H1 (cell line): ENCODE measurements around the gene NSF. TPM values are rescaled to one million over a fixed set of nuclear protein-coding genes. Genes with fewer than 3 reads are reported as not detected.

Experiments
- CTCF ChIA-PET: fragments of 300-600 bp; sonication (Branson Sonifier 250); formaldehyde crosslinking; loops from one replicate; lab custom pipeline; 2021; ENCODE audit not compliant: partially characterized antibody; lab: Charles Lee
- POLR2A ChIA-PET: fragments of 300-600 bp; sonication (Branson Sonifier 250); formaldehyde crosslinking; loops from one replicate; lab custom pipeline; 2021; ENCODE audit warnings: inconsistent platforms; ENCODE audit not compliant: partially characterized antibody; lab: Charles Lee
- DNase-seq, 2 experiments: peaks; one replicate each; pipeline versions ENCODE4 v3.0.0 to v3.0.0-alpha.2; 2010 to 2022; ENCODE audit warnings: low spot score in 2 of 2, low read depth in 1 of 2, mixed read lengths in 1 of 2
- FAIRE-seq: peaks from 2 replicates; lab custom pipeline; 2011; peaks lifted over from hg19 to GRCh38; lab: Jason Lieb, UNC
- H2AFZ ChIP-seq: 2 replicates; pipeline ENCODE4 v1.8.1; 2012; ENCODE audit warnings: low read length, inconsistent platforms
- H2AK5ac ChIP-seq: 2 replicates; pipeline ENCODE4 v1.6.1; 2013; ENCODE audit warnings: low read depth, low read length
- H2BK120ac ChIP-seq: replicated peaks from 2 replicates; pipeline ENCODE3; 2013; ENCODE audit warnings: low read depth, low read length, inconsistent platforms
- H2BK12ac ChIP-seq: 2 replicates; pipeline ENCODE4 v1.6.1; 2013; ENCODE audit warnings: low read depth, low read length
- H2BK15ac ChIP-seq: 2 replicates; pipeline ENCODE4 v1.6.1; 2013; ENCODE audit warnings: low read length
- H2BK20ac ChIP-seq: 2 replicates; pipeline ENCODE4 v1.6.1; 2013; ENCODE audit warnings: low read length
- H2BK5ac ChIP-seq: 2 replicates; pipeline ENCODE4 v1.6.1; 2013; ENCODE audit warnings: low read depth, low read length
- H3K14ac ChIP-seq: 2 replicates; pipeline ENCODE4 v1.6.1; 2013; ENCODE audit warnings: inconsistent platforms; ENCODE audit not compliant: insufficient read length
- H3K18ac ChIP-seq: 2 replicates; pipeline ENCODE4 v1.6.1; 2013; ENCODE audit warnings: low read length; ENCODE audit errors: extremely low read depth
- H3K23ac ChIP-seq: 2 replicates; pipeline ENCODE4 v1.6.1; 2013; ENCODE audit warnings: inconsistent platforms; ENCODE audit not compliant: insufficient read length
- H3K23me2 ChIP-seq: 2 replicates; pipeline ENCODE4 v1.6.1; 2013; ENCODE audit warnings: low read depth, low read length
- H3K27ac ChIP-seq: 2 replicates; pipeline ENCODE4 v1.6.1; 2011; ENCODE audit warnings: low read depth, low read length, inconsistent platforms
- H3K27me3 ChIP-seq, 4 experiments: replicated peaks in 1 of 4; 1 replicate in 1 of 4; 2 replicates in 3 of 4; pipeline versions ENCODE4 v1.6.1 to v1.8.1; 2011 to 2013; ENCODE audit warnings: low read length in 3 of 4, mild to moderate bottlenecking in 3 of 4, inconsistent platforms in 2 of 4, mixed read lengths in 2 of 4, moderate library complexity in 1 of 4; ENCODE audit not compliant: control insufficient read depth in 3 of 4, insufficient read depth in 3 of 4; ENCODE audit errors: extremely low read depth in 1 of 4
- H3K36me3 ChIP-seq, 4 experiments: 2 replicates each; pipeline versions ENCODE4 v1.6.1 to v1.8.1; 2011 to 2013; ENCODE audit warnings: mild to moderate bottlenecking in 4 of 4, low read length in 3 of 4, moderate library complexity in 2 of 4, control low read depth in 1 of 4, inconsistent platforms in 1 of 4; ENCODE audit not compliant: insufficient read depth in 4 of 4, control insufficient read depth in 2 of 4
- H3K4ac ChIP-seq: replicated peaks from 2 replicates; pipeline ENCODE3; 2013; ENCODE audit warnings: low read length, low read depth, mixed read lengths, inconsistent platforms; ENCODE audit not compliant: insufficient read length
- H3K4me1 ChIP-seq, 4 experiments: replicated peaks in 1 of 4; 1 replicate in 1 of 4; 2 replicates in 3 of 4; pipeline versions ENCODE4 v1.6.1 to v1.8.1; 2011 to 2013; ENCODE audit warnings: low read length in 3 of 4, inconsistent platforms in 2 of 4, mixed read lengths in 1 of 4; ENCODE audit not compliant: insufficient read depth in 4 of 4, control insufficient read depth in 3 of 4
- H3K4me2 ChIP-seq, 2 experiments: 2 replicates each; pipeline versions ENCODE4 v1.6.1 to v1.8.1; 2011 to 2013; ENCODE audit warnings: low read depth in 2 of 2, low read length in 2 of 2, control low read depth in 1 of 2, inconsistent platforms in 1 of 2, mild to moderate bottlenecking in 1 of 2; ENCODE audit not compliant: insufficient read depth in 1 of 2
- H3K4me3 ChIP-seq, 4 experiments: fragments of 200-600, 300-600 bp in 1 of 4; sonication (generic), shearing (Covaris generic), sonication (Bioruptor Twin) in 1 of 4; 2 replicates each; pipeline versions ENCODE4 v1.5.1 to v1.8.1; 2011 to 2016; ENCODE audit warnings: low read length in 4 of 4, low read depth in 3 of 4, control low read depth in 2 of 4, inconsistent platforms in 2 of 4, mild to moderate bottlenecking in 2 of 4, mixed read lengths in 1 of 4, moderate library complexity in 1 of 4; ENCODE audit not compliant: insufficient read depth in 2 of 4; ENCODE audit errors: extremely low read depth in 1 of 4
- H3K56ac ChIP-seq: replicated peaks from 2 replicates; pipeline ENCODE3; 2013; ENCODE audit warnings: low read depth, mild to moderate bottlenecking, mixed read lengths, low read length, inconsistent platforms; ENCODE audit not compliant: insufficient read length
- H3K79me1 ChIP-seq: 2 replicates; pipeline ENCODE4 v1.6.1; 2013; ENCODE audit warnings: low read depth, low read length, control low read depth
- H3K79me2 ChIP-seq, 2 experiments: 2 replicates each; pipeline versions ENCODE4 v1.6.1 to v1.8.1; 2012 to 2013; ENCODE audit warnings: low read length in 2 of 2, mild to moderate bottlenecking in 2 of 2, inconsistent platforms in 1 of 2; ENCODE audit not compliant: insufficient read depth in 2 of 2, control insufficient read depth in 1 of 2
- H3K9ac ChIP-seq, 4 experiments: replicated peaks in 1 of 4; 1 replicate in 1 of 4; 2 replicates in 3 of 4; pipeline versions ENCODE4 v1.6.1 to v1.8.1; 2011 to 2013; ENCODE audit warnings: low read depth in 3 of 4, low read length in 3 of 4, control low read depth in 2 of 4, mild to moderate bottlenecking in 2 of 4, moderate library complexity in 2 of 4, inconsistent platforms in 1 of 4; ENCODE audit errors: extremely low read depth in 1 of 4
- H3K9me3 ChIP-seq, 2 experiments: 2 replicates each; pipeline versions ENCODE4 v1.6.1 to v1.8.1; 2012 to 2013; ENCODE audit warnings: mild to moderate bottlenecking in 2 of 2, moderate library complexity in 2 of 2, control low read depth in 1 of 2, inconsistent platforms in 1 of 2, low read depth in 1 of 2, low read length in 1 of 2, mixed read lengths in 1 of 2; ENCODE audit not compliant: insufficient read depth in 2 of 2
- H4K20me1 ChIP-seq, 2 experiments: replicated peaks in 1 of 2; 2 replicates each; pipeline versions ENCODE3 to v1.8.1; 2011 to 2013; ENCODE audit warnings: inconsistent platforms in 2 of 2, low read length in 2 of 2, mild to moderate bottlenecking in 1 of 2; ENCODE audit not compliant: insufficient read depth in 2 of 2, control insufficient read depth in 1 of 2
- H4K5ac ChIP-seq: 2 replicates; pipeline ENCODE4 v1.6.1; 2013; ENCODE audit warnings: low read length, low read depth, mixed read lengths, inconsistent platforms; ENCODE audit not compliant: insufficient read length
- H4K8ac ChIP-seq: 2 replicates; pipeline ENCODE4 v1.8.0; 2013; ENCODE audit warnings: mild to moderate bottlenecking, moderate library complexity, low read length, inconsistent platforms; ENCODE audit not compliant: insufficient read depth; ENCODE audit errors: extremely low read depth
- H4K91ac ChIP-seq: replicated peaks from 2 replicates; pipeline ENCODE3; 2013; ENCODE audit warnings: low read length, mixed read lengths, inconsistent platforms; ENCODE audit not compliant: insufficient read length
- CREB1 ChIP-seq: IDR thresholded peaks from 2 replicates; pipeline ENCODE4 v1.6.1; 2012; ENCODE audit warnings: inconsistent platforms
- KDM1A ChIP-seq: fragments of 200-600, 300-600 bp; sonication (generic); IDR thresholded peaks from 2 replicates; pipeline ENCODE4 v1.7.1; 2016; ENCODE audit warnings: mild to moderate bottlenecking, low read length, borderline replicate concordance
- KDM4A ChIP-seq: IDR thresholded peaks from one replicate; pipeline ENCODE4 v1.7.1; 2012; ENCODE audit warnings: low read depth, mild to moderate bottlenecking, moderate library complexity, low read length, inconsistent platforms; ENCODE audit not compliant: severe bottlenecking
- SIRT6 ChIP-seq: IDR thresholded peaks from one replicate; pipeline ENCODE4 v1.7.1; 2012; ENCODE audit warnings: low read length, inconsistent platforms
- SP4 ChIP-seq: IDR thresholded peaks from 2 replicates; pipeline ENCODE4 v1.6.1; 2012; ENCODE audit warnings: low read length, inconsistent platforms
- WGBS, 2 experiments: shearing (Covaris generic) in 1 of 2; methylation state at CpG; one replicate each; pipeline versions ENCODE4 v1.1.6 to v1.1.7; 2013 to 2015; ENCODE audit warnings: low lambda C conversion rate in 2 of 2, mixed read lengths in 2 of 2, inconsistent platforms in 1 of 2, low coverage in 1 of 2, missing lambda C conversion rate in 1 of 2; ENCODE audit not compliant: insufficient replicate concordance in 2 of 2, insufficient coverage in 1 of 2, insufficient read length in 1 of 2; ENCODE audit errors: extremely low coverage in 1 of 2, missing lambda C conversion rate in 1 of 2; 5-methylcytosine and 5-hydroxymethylcytosine counted together
- polyA plus RNA-seq, 7 experiments: library from polyadenylated mRNA; depleted of rRNA in 3 of 7; stranded (reverse) in 5 of 7; unstranded in 2 of 7; fragments of >200 nt in 5 of 7; fragments of 200-250 nt in 2 of 7; gene quantifications; 1 replicate in 5 of 7; 2 replicates in 1 of 7; 4 replicates in 1 of 7; pipeline versions ENCODE4 v1.2.1 to v1.2.3, GENCODE V29; 2011 to 2013; ENCODE audit warnings: missing spikeins in 2 of 7, mixed read lengths in 2 of 7
- total RNA-seq: library from RNA; stranded (reverse); fragmentation: NEBNext Ultra II Directional; extraction: Animal tissue kit (Norgen Biotek cat#: 25700); gene quantifications from 2 replicates; pipeline ENCODE4 v1.2.1, GENCODE V29; 2021
- TF ChIP-seq, protein P1 (sequence below): IDR thresholded peaks from 2 replicates; pipeline ENCODE4 v1.6.1; 2011; ENCODE audit warnings: low read depth, mild to moderate bottlenecking, low read length; ENCODE audit not compliant: insufficient read depth

Gene NSF
- total and polyA plus RNA-seq, 2 of the 8 experiments (the other 6 are each of a cell fraction or from before 2014, with no cell fraction given): 13.0 to 27.7 TPM

DNA sequence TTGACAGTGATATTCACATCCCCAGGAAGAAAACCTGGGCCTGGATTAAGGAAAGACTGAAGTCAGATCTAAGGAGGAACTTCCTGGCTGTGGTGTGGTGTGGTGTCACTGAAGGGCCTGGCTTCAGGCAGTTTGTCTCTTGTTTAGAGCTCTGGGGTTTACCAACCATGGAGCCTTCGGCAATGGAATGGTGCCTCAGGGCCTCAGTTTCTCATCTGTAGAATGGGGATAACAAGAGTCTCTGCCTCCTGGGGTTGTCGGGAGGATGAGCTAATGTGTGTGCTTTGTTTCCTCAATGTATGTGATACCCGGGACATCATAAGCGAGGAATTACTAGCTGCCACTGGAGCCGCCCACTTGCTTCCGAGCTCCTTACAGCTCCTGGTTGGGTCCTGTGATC lies 215.3 kb downstream of the NSF start:
- Histone ChIP-seq H3K56ac (no peak overlapping the region), H4K91ac (no peak overlapping the region), H2BK5ac (no peak overlapping the region), H4K20me1 (no peaks in the 10 kb centered on the region), H3K79me2 (no peaks in the 10 kb centered on the region), H3K9me3 (no peaks in the 10 kb centered on the region), H3K27me3 (no peaks in the 10 kb centered on the region), H3K4me2 (no peak overlapping the region), H3K79me1 (no peaks in the 10 kb centered on the region), H3K4ac (no peak overlapping the region), H2BK15ac (no peak overlapping the region), H3K4me1 (peaks cover 0 to 6% (median 0%) of the 10 kb centered on the region in 4 experiments; a peak in 2 of 7 replicates), H4K5ac (no peak overlapping the region), H4K8ac (no peak overlapping the region), H2BK20ac (no peak overlapping the region), H3K14ac (no peak overlapping the region), H3K27ac (no peak overlapping the region), H2BK120ac (no peak overlapping the region), H2AFZ (no peak overlapping the region), H2AK5ac (no peak overlapping the region), H3K23ac (no peak overlapping the region), H3K18ac (no peak overlapping the region), H2BK12ac (no peak overlapping the region), H3K36me3 (no peaks in the 10 kb centered on the region), H3K4me3 (no peak overlapping the region), H3K23me2 (no peaks in the 10 kb centered on the region), H3K9ac (no peak overlapping the region)
- DNase-seq (no peak), FAIRE-seq (no peak)
- ChIA-PET CTCF (interaction anchor here (0.9 to 1.5 kb wide), 5 partner anchors 13 to 137 kb away, joined by 3 to 4 read pairs (median 3); no protein-coding TSS in a partner anchor), POLR2A (interaction anchor here (1.0 kb wide), 1 partner anchor 10 kb away, joined by 3 read pairs; no protein-coding TSS in a partner anchor)
- WGBS, 2 experiments: 88% methylated on average over 6 of the region's 6 CpGs; no CpG with 5 or more reads in 1 of the 2 experiments
- no peak for TF ChIP-seq CREB1
- TF ChIP-seq SP4: no peak
- TF ChIP-seq, protein P1, sequence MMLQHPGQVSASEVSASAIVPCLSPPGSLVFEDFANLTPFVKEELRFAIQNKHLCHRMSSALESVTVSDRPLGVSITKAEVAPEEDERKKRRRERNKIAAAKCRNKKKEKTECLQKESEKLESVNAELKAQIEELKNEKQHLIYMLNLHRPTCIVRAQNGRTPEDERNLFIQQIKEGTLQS: no peak
- TF ChIP-seq KDM1A: 0 out of 2 replicates have a peak, but pooled peaks have one; percentile 31
- no peak for TF ChIP-seq SIRT6
- TF ChIP-seq KDM4A: no peak
